Transverse colon (tissue), 4 donors: ENCODE data around the gene ADCY5.

Source experiments
- CTCF ChIP-seq, 5 experiments: fragments of 200-600 bp in 3 of 5; fragments of 450-650 bp in 2 of 5; sonication (generic) in 3 of 5; IDR thresholded peaks; 1 replicate in 2 of 5; 2 replicates in 3 of 5; pipeline ENCODE4 v1.5.1; 2016 to 2017; ENCODE audit warnings: antibody characterized with exemption in 5 of 5, inconsistent platforms in 3 of 5, mild to moderate bottlenecking in 2 of 5, moderate library complexity in 1 of 5
- EP300 ChIP-seq: sonication (generic); formaldehyde crosslinking; IDR thresholded peaks from one replicate; pipeline ENCODE4 v1.6.1; 2017; ENCODE audit warnings: antibody characterized with exemption, low read depth
- POLR2A ChIP-seq: fragments of 450-650 bp; IDR thresholded peaks from one replicate; pipeline ENCODE4 v1.6.1; 2016; ENCODE audit warnings: antibody characterized with exemption, mild to moderate bottlenecking, moderate library complexity
- POLR2AphosphoS5 ChIP-seq, 3 donors: sonication (generic); formaldehyde crosslinking; IDR thresholded peaks; one replicate each; pipeline ENCODE4 v1.6.1; 2016; ENCODE audit warnings: antibody characterized with exemption in 3 of 3

GRCh38 chr3:123444023-123444422 lies 4.9 kb downstream of the ADCY5 start:
- TF ChIP-seq CTCF (IDR thresholded peaks at IDR 0.05) = no peak
- TF ChIP-seq POLR2A = no peak
- TF ChIP-seq POLR2AphosphoS5 (IDR thresholded peaks at IDR 0.05) = no peak
- no peak for TF ChIP-seq EP300
